Measurements from ENCODE around the gene CEBPA.

GRCh38 chr19:33274663-33275558, 27.4 kb downstream of the CEBPA start:
- no peak for TF ChIP-seq CTCF (IDR thresholded peaks at IDR 0.05)
- TF ChIP-seq EZH2 (IDR thresholded peaks at IDR 0.05; ENCODE audit: borderline replicate concordance, insufficient read depth, low read depth, low read length, poor library complexity, severe bottlenecking) = no peak

Data from B cell (primary cell).